ENCODE measurements around the gene PLAGL2.

The PLAGL2 gene

DNA sequence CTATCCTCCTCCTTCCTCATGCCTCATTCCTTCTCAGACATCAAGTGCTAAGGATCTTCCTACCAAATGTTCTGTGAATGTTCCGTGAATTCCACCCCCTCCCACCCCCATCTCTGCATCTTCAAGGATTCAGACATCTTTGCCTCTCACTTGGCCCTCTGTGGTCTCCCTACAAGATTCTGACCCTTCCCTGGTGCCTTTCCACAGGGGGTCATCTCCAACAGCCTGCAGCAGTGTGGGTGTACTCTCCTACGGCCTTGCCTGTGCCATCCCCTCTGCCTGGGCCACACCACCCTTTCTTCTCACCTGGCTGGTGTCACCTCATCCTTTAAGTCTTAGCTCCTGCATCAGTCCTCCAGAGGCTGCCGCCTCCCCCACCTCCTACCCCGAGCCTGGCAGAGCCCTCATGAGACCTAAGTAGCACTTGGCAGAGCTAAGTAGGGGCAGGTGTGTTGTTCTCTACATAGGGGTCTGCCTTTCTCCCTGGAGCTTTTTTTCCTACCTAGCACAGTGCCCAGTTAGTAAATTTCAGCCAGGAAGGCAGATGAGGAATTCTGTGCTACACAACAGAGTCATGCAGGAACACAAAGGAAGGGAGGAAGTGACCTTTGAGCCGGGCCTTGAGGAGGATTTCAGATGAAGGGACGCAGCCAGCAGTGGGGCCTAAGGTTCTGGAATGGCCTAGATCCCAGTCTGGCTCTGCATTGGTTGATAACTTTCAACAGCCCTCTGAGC, 55.0 kb downstream of the PLAGL2 start:
- TF ChIP-seq, protein P1, sequence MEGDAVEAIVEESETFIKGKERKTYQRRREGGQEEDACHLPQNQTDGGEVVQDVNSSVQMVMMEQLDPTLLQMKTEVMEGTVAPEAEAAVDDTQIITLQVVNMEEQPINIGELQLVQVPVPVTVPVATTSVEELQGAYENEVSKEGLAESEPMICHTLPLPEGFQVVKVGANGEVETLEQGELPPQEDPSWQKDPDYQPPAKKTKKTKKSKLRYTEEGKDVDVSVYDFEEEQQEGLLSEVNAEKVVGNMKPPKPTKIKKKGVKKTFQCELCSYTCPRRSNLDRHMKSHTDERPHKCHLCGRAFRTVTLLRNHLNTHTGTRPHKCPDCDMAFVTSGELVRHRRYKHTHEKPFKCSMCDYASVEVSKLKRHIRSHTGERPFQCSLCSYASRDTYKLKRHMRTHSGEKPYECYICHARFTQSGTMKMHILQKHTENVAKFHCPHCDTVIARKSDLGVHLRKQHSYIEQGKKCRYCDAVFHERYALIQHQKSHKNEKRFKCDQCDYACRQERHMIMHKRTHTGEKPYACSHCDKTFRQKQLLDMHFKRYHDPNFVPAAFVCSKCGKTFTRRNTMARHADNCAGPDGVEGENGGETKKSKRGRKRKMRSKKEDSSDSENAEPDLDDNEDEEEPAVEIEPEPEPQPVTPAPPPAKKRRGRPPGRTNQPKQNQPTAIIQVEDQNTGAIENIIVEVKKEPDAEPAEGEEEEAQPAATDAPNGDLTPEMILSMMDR (IDR thresholded peaks at IDR 0.05; ENCODE audit: low read depth, low read length): no peak
- DNase-seq (ENCODE audit: extremely low read depth, low read depth): no peak

DNA sequence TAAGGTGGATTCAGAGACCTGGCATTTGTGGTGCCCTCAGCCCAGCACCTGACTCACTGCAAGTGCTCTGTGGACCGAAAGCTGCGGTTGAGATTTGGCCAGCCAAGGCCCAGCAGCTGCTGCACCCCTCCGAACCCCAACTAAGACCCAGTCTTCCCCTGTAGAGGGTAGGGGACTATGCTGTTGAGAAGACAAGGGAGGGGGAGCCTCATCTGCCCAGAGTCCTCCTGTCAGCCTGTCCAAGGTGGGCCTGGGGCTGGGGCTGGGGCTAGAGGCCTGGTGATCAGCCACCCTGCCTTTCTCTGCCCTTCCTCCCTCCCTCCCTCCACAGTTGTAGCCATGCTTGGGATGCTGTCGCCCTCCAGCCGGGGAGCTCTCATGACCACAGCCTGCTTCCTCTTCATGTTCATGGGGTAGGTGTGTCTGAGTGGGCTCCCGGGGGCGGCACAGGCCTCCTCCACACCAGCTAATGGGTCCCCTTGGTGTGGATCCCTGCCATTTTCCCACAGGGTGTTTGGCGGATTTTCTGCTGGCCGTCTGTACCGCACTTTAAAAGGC, 57.2 kb downstream of the PLAGL2 start:
- DNase-seq (ENCODE audit: extremely low read depth, low read depth): no peak
- TF ChIP-seq, protein P1 (IDR thresholded peaks at IDR 0.05; ENCODE audit: low read depth, low read length): no peak

DNA sequence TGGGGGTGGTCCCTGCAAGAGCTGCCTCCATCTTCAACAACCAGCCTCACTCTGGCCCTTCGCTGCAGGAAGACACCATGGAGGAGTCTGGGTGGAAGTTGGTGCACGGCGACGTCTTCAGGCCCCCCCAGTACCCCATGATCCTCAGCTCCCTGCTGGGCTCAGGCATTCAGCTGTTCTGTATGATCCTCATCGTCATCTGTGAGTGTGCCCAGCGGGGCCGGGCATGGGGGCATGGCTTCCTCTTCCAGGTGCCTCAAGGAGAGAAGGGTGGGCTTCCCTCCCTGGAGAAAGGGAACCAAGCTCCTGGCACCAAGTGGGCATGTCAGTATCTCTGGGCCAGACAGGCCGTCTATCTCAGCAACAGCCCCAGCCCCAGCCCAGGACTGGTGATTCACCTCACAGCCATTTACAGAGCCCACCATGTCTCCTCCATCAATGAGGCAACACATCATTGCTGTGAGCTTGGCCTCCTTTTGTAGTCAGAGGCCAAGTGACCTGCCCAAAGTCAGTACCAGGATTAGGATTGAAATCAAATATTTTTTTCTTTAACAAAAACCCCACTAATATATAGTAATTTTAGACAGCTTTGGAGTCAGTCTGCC, 57.9 kb downstream of the PLAGL2 start:
- DNase-seq (ENCODE audit: extremely low read depth, low read depth): no peak
- TF ChIP-seq, protein P1 (IDR thresholded peaks at IDR 0.05; ENCODE audit: low read depth, low read length): no peak

DNA sequence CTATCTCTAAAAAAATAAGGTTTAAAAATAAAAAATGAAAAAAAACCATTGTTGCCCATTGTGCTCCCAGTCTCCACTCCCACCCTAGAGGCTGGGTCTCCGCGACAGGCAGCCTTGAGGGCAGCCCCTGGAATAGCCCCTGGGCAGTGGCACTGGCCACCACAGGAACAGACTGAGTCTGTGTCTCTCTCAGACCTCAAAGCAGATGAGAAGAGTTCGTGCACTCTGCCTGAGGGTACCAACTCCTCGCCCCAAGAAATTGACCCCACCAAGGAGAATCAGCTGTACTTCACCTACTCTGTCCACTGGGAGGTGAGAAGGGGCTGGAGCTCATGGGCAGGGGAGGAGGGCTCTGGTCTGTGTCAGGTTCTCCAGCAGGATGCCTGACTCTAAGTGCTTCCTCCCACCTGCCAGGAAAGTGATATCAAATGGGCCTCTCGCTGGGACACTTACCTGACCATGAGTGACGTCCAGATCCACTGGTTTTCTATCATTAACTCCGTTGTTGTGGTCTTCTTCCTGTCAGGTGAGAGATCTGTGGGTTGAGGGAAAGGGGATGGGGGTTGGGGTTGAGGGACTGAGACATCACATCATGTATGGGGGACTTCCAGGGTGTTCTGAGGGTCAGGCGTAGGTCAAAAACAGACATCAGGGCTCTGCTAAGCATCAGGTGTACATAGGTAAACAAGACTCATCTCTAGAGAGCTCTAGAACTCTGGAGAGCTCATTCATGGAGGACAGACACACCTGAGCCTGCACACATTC, 62.5 kb downstream of the PLAGL2 start:
- DNase-seq (ENCODE audit: extremely low read depth, low read depth): no peak
- TF ChIP-seq, protein P1 (IDR thresholded peaks at IDR 0.05; ENCODE audit: low read depth, low read length): no peak

DNA sequence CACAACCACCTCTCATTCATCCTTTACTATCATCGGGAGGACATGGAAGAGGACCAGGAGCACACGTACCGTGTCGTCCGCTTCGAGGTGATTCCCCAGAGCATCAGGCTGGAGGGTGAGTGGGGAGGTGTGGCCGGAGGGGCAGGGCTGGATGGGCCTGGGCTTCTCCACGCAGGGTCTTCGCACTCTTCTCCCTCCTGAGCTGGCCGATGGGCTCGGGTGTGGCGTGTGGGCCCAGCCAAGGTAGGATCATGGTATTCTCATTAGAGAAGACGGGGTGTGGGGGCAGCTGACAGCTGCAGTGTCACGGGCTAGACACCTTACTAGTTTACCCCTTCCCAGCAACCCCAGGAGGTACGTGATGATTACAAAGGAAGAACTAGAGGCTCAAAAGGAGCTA, 64.6 kb downstream of the PLAGL2 start:
- TF ChIP-seq, protein P1 (IDR thresholded peaks at IDR 0.05; ENCODE audit: low read depth, low read length): no peak
- DNase-seq (ENCODE audit: extremely low read depth, low read depth): no peak
